Nephron progenitor cell (in vitro differentiated cells): ENCODE results near the gene CNTROB.
A peak's percentile ranks its signal among the peaks of the same experiment; 100 is the strongest.

Source experiments
- DNase-seq: peaks from one replicate; pipeline ENCODE4 v3.0.0; 2021
- H3K27ac Mint-ChIP-seq: 2 replicates; pipeline ENCODE4 v1.8.0; 2021; ENCODE audit warnings: mild to moderate bottlenecking, moderate library complexity, mixed read lengths
- H3K27me3 Mint-ChIP-seq: 2 replicates; pipeline ENCODE4 v1.8.0; 2021; ENCODE audit warnings: mild to moderate bottlenecking, low read depth, mixed read lengths; ENCODE audit not compliant: poor library complexity
- H3K36me3 Mint-ChIP-seq: 2 replicates; pipeline ENCODE4 v1.8.0; 2021; ENCODE audit warnings: low read depth, mixed read lengths
- H3K4me1 Mint-ChIP-seq: 2 replicates; pipeline ENCODE4 v1.8.0; 2021; ENCODE audit warnings: mixed read lengths
- H3K4me3 Mint-ChIP-seq: 2 replicates; pipeline ENCODE4 v1.8.0; 2021; ENCODE audit warnings: mild to moderate bottlenecking, moderate library complexity, mixed read lengths
- H3K9me3 Mint-ChIP-seq: 2 replicates; pipeline ENCODE4 v1.8.0; 2021; ENCODE audit warnings: mild to moderate bottlenecking, moderate library complexity, mixed read lengths
- CTCF ChIP-seq: fragments of 200-600 bp; sonication (generic); IDR thresholded peaks from 2 replicates; pipeline ENCODE4 v1.5.0; 2021; ENCODE audit warnings: antibody characterized with exemption

Gene CNTROB

DNA sequence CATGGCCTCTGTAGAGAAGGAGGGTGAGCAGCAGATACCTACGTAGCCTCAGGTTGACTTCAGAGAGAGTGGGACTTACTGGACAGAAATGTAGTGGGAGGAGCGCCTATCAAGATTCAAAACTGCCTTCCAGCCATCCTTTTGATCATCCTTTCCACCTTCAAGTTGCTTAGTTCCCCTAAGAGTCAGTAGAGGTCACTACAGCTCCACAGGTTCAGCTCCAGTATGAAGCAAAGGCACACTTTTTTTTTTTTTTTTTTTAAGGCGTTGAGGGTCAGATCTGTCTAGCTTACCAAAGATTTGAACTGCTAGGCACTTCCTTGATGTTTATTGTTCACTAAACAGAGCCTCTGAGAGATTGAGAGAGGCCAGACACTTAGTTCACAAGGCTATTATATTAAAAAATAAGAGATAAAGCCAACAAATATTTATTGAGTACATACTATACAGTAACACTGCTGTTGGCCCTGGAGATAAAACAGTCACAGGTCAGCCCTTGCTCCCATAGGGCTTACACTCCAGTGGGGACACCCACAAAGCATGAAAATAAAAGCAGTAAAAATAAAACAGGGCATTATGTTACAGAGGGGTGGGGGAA lies 19.0 kb upstream of the CNTROB start:
- Mint-ChIP-seq H3K4me3 (peak overlapping the region; percentile 51), H3K27ac (peak overlapping the region; percentile 29), H3K9me3 (peaks cover 4% of the 10 kb centered on the region), H3K36me3 (peaks cover 27% of the 10 kb centered on the region), H3K27me3 (peaks cover 22% of the 10 kb centered on the region), H3K4me1 (peaks cover 32% of the 10 kb centered on the region)
- peak; percentile 69 for TF ChIP-seq CTCF
- DNase-seq = peak; percentile 33

DNA sequence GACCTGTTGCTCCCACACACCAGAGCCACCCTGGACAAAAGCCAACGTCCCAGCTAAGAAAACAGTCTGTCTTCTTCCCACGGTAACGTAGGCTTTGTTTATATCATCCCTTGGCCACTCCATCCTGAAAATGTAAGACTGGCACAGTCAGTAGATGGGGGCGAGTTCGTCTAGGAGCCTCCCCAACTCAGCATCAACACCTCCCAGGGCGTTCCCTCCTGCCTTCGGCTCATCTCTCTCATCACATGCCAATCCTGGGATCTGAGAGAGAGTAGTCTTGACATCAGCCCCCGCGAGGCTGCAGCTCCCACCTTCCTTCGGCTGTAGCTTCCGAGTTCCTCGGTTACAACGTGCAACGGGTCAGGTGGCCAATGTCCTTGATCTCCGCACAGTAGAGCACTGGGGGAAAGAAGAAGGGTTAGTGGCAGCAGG lies 16.8 kb upstream of the CNTROB start:
- Mint-ChIP-seq H3K27me3 (peaks cover 30% of the 10 kb centered on the region), H3K27ac (peak overlapping the region; percentile 69)

DNA sequence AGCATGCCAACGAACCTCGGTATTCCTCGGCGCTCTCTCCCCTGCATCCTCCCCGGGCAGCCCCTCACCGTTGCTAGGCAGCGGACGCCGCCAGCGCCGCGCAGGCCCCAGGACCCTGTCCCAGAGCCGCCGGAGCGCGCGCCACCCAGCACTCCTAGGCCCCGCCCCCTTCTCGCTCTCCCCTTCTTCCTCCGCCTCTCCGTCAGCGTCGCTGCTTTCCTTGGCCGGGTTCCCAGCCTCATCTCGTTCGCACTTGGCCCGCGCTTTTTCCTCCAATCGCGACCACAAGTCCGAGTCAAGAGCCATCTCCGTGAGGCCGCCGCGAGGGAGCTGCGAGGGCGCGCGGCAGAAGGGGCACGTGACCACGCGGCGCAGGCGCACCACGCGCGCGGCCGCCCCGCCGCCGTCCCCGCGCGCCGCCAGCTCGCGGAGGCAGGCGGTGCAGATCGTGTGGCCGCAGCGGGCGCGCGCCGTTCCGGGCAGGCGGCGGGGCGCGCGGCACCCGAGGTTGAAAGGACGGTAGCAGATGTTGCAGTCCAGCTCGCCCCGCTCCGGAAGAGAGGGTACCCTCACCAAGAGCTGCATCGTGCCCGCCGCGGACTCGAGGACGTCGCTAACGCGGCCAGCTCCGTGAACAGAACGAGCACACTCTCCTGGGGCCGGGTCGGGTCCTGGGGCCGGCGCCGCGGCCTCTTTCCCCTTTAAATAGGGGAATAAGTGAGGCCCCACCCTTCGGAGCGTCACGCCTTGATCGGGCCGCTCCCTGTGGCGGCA lies 16.2 kb upstream of the CNTROB start, which contains the start of gene RNF227:
Gene RNF227, minus strand, starts transcription at position 679 of the 774 bp plus-strand sequence. Its CDS starts 94 bp downstream, at position 585.
- Mint-ChIP-seq H3K36me3 (peaks cover 12% of the 10 kb centered on the region), H3K4me1 (peaks cover 32% of the 10 kb centered on the region), H3K4me3 (peak within 1 kb of the TSS; percentile 85), H3K27me3 (peaks cover 34% of the 10 kb centered on the region), H3K27ac (peak within 1 kb of the TSS; percentile 69), H3K9me3 (peaks cover 7% of the 10 kb centered on the region)
- no peak for TF ChIP-seq CTCF
- DNase-seq = peak; percentile 92

More for the DNA sequence above, 16.8 kb upstream of the CNTROB start:
- peaks cover 7% of the 10 kb centered on the region for H3K9me3 Mint-ChIP-seq
- peaks cover 32% of the 10 kb centered on the region for H3K4me1 Mint-ChIP-seq
- DNase-seq = no peak
- H3K36me3 Mint-ChIP-seq = peaks cover 18% of the 10 kb centered on the region
- TF ChIP-seq CTCF = no peak
- H3K4me3 Mint-ChIP-seq = peak overlapping the region; percentile 85

- H3K27ac Mint-ChIP-seq = no peak overlapping the region
- peak overlapping the region; percentile 75 for H3K4me3 Mint-ChIP-seq
- H3K9me3 Mint-ChIP-seq = peaks cover 7% of the 10 kb centered on the region
- H3K4me1 Mint-ChIP-seq = peaks cover 32% of the 10 kb centered on the region
- no peak for DNase-seq
- TF ChIP-seq CTCF = no peak
- peaks cover 9% of the 10 kb centered on the region for H3K36me3 Mint-ChIP-seq
- H3K27me3 Mint-ChIP-seq = peaks cover 36% of the 10 kb centered on the region
Measured at GRCh38 chr17:7916385-7916682, 15.7 kb upstream of the CNTROB start.

GRCh38 chr17:7916808-7917207 lies 15.2 kb upstream of the CNTROB start:
- TF ChIP-seq CTCF = no peak
- DNase-seq = no peak
- H3K4me1 Mint-ChIP-seq = peaks cover 34% of the 10 kb centered on the region
- peaks cover 36% of the 10 kb centered on the region for H3K27me3 Mint-ChIP-seq
- peaks cover 7% of the 10 kb centered on the region for H3K9me3 Mint-ChIP-seq
- peaks cover 9% of the 10 kb centered on the region for H3K36me3 Mint-ChIP-seq
- H3K4me3 Mint-ChIP-seq = peak overlapping the region; percentile 75
- H3K27ac Mint-ChIP-seq = no peak overlapping the region
